HepG2 (cell line): ENCODE measurements around the gene SMYD1. TPM values are rescaled to one million over a fixed set of nuclear protein-coding genes. Genes with fewer than 3 reads are reported as not detected.
A peak's percentile ranks its signal among the peaks of the same experiment; 100 is the strongest.

Experiments used
- ARNT2 ChIP-seq: sonication (generic); formaldehyde crosslinking; IDR thresholded peaks from 2 replicates; pipeline ENCODE4 v1.8.0; 2022; ENCODE audit warnings: mild to moderate bottlenecking, low read depth, missing genetic modification reagents, moderate library complexity
- ATF1 ChIP-seq: IDR thresholded peaks from 2 replicates; pipeline ENCODE4 v1.6.1; 2016; ENCODE audit warnings: mild to moderate bottlenecking, control low read depth
- BRF2 ChIP-seq: sonication (generic); formaldehyde crosslinking; IDR thresholded peaks from 2 replicates; pipeline ENCODE4 v1.8.1; 2022; ENCODE audit warnings: mild to moderate bottlenecking, missing genetic modification reagents
- EEA1 ChIP-seq: sonication (generic); formaldehyde crosslinking; IDR thresholded peaks from 2 replicates; pipeline ENCODE4 v1.5.1; 2020; ENCODE audit warnings: mild to moderate bottlenecking, missing genetic modification reagents, borderline replicate concordance
- HOXA3 ChIP-seq: sonication (generic); formaldehyde crosslinking; IDR thresholded peaks from 2 replicates; pipeline ENCODE4 v1.5.0; 2020; ENCODE audit warnings: missing genetic modification reagents
- HOXA7 ChIP-seq: sonication (generic); formaldehyde crosslinking; IDR thresholded peaks from 2 replicates; pipeline ENCODE4 v1.8.1; 2022; ENCODE audit warnings: mild to moderate bottlenecking, missing genetic modification reagents, moderate library complexity
- IKZF5 ChIP-seq: IDR thresholded peaks from 2 replicates; pipeline ENCODE4 v1.6.1; 2018; ENCODE audit warnings: missing genetic modification reagents, mild to moderate bottlenecking, missing compliant biosample characterization
- IRX3 ChIP-seq: sonication (generic); formaldehyde crosslinking; IDR thresholded peaks from 2 replicates; pipeline ENCODE4 v1.8.1; 2023; ENCODE audit warnings: mild to moderate bottlenecking, low read depth, missing genetic modification reagents, borderline replicate concordance
- MIER2 ChIP-seq: IDR thresholded peaks from 2 replicates; pipeline ENCODE4 v1.6.1; 2016; ENCODE audit warnings: missing biosample characterization, missing genetic modification reagents
- NCOA2 ChIP-seq: sonication (generic); formaldehyde crosslinking; IDR thresholded peaks from 2 replicates; pipeline ENCODE4 v1.8.0; 2022; ENCODE audit warnings: inconsistent platforms
- NFYC ChIP-seq: IDR thresholded peaks from 2 replicates; pipeline ENCODE4 v1.6.1; 2016; ENCODE audit warnings: missing genetic modification reagents, missing compliant biosample characterization
- PCBP2 ChIP-seq: fragments of 200-400 bp; formaldehyde crosslinking; optimal IDR thresholded peaks from 2 replicates; pipeline ENCODE3; 2018; ENCODE audit warnings: low read length, low read depth; ENCODE audit not compliant: poor library complexity, severe bottlenecking
- RAD21 ChIP-seq: fragments of 450-650 bp; formaldehyde crosslinking; IDR thresholded peaks from 2 replicates; pipeline ENCODE4 v1.5.0; 2020; ENCODE audit warnings: mild to moderate bottlenecking
- REPIN1 ChIP-seq: sonication (generic); formaldehyde crosslinking; IDR thresholded peaks from 2 replicates; pipeline ENCODE4 v1.8.0; 2022; ENCODE audit warnings: missing genetic modification reagents, low read depth, mild to moderate bottlenecking, borderline replicate concordance
- SRSF1 ChIP-seq: fragments of 200-400 bp; formaldehyde crosslinking; optimal IDR thresholded peaks from 2 replicates; pipeline ENCODE3; 2017; ENCODE audit warnings: mild to moderate bottlenecking, low read depth, low read length, moderate library complexity
- TIGD3 ChIP-seq: sonication (generic); formaldehyde crosslinking; IDR thresholded peaks from 2 replicates; pipeline ENCODE4 v1.5.1; 2020; ENCODE audit warnings: mild to moderate bottlenecking, missing genetic modification reagents, borderline replicate concordance
- YEATS4 ChIP-seq: sonication (generic); formaldehyde crosslinking; IDR thresholded peaks from 2 replicates; pipeline ENCODE4 v1.4.0; 2020; ENCODE audit warnings: missing genetic modification reagents, borderline replicate concordance
- ZNF180 ChIP-seq: sonication (generic); formaldehyde crosslinking; IDR thresholded peaks from 2 replicates; pipeline ENCODE4 v1.4.0; 2020; ENCODE audit warnings: low read depth, missing genetic modification reagents, borderline replicate concordance
- ZNF224 ChIP-seq: sonication (generic); formaldehyde crosslinking; IDR thresholded peaks from 2 replicates; pipeline ENCODE4 v1.5.0; 2020; ENCODE audit warnings: mild to moderate bottlenecking, missing genetic modification reagents
- ZNF280B ChIP-seq: sonication (generic); formaldehyde crosslinking; IDR thresholded peaks from 2 replicates; pipeline ENCODE4 v1.5.0; 2020; ENCODE audit warnings: missing genetic modification reagents, mild to moderate bottlenecking, borderline replicate concordance
- ZNF34 ChIP-seq: sonication (generic); formaldehyde crosslinking; IDR thresholded peaks from 2 replicates; pipeline ENCODE4 v1.4.0; 2020; ENCODE audit warnings: mild to moderate bottlenecking, missing genetic modification reagents, borderline replicate concordance
- ZNF564 ChIP-seq: sonication (generic); formaldehyde crosslinking; IDR thresholded peaks from 2 replicates; pipeline ENCODE4 v1.8.1; 2023; ENCODE audit warnings: mild to moderate bottlenecking, missing genetic modification reagents
- ZNF713 ChIP-seq: sonication (generic); formaldehyde crosslinking; IDR thresholded peaks from 2 replicates; pipeline ENCODE4 v1.4.0; 2020; ENCODE audit warnings: mild to moderate bottlenecking, missing genetic modification reagents
- ZNF768 ChIP-seq: sonication (generic); formaldehyde crosslinking; IDR thresholded peaks from 2 replicates; pipeline ENCODE4 v1.4.0; 2020; ENCODE audit warnings: missing genetic modification reagents
- ZNF780A ChIP-seq: sonication (generic); formaldehyde crosslinking; IDR thresholded peaks from 2 replicates; pipeline ENCODE4 v1.8.0; 2022; ENCODE audit warnings: mild to moderate bottlenecking, missing genetic modification reagents, moderate library complexity
- polyA plus RNA-seq, 8 experiments: library from polyadenylated mRNA; depleted of rRNA in 3 of 8; stranded (reverse) in 7 of 8; unstranded in 1 of 8; fragments of >200 nt; fragmentation: Illumina TruSeq in 4 of 8; extraction: Trizol in 4 of 8; gene quantifications; 2 replicates each; pipeline versions ENCODE4 v1.2.1 to v1.2.3, GENCODE V29; 2011 to 2016; ENCODE audit warnings: low read depth in 4 of 8, missing spikeins in 1 of 8, mixed read lengths in 1 of 8; ENCODE audit not compliant: insufficient read depth in 1 of 8
- total RNA-seq, 5 experiments: library from RNA; depleted of rRNA; stranded (reverse); fragments of >200 nt; fragmentation: Illumina TruSeq; extraction: Trizol; gene quantifications; 2 replicates each; pipeline ENCODE4 v1.2.3, GENCODE V29; 2016; ENCODE audit warnings: low read depth in 1 of 5

Gene SMYD1
- total and polyA plus RNA-seq, 2 of the 13 experiments (the other 11 are each of a cell fraction or from before 2014, with no cell fraction given): not detected

GRCh38 chr2:88123975-88124917 lies 56.6 kb downstream of the SMYD1 start (continued):
- TF ChIP-seq ZNF280B (CRISPR knock-in tag) (no peak), ATF1 (CRISPR knock-in tag) (no peak), MIER2 (no peak), NFYC (CRISPR knock-in tag) (no peak), PCBP2 (no peak), YEATS4 (CRISPR knock-in tag) (no peak), ZNF224 (CRISPR knock-in tag) (no peak), IKZF5 (no peak), ZNF768 (no peak), HOXA7 (peak; percentile 65; the same call in 1 of the 2 replicates), ZNF780A (CRISPR knock-in tag) (no peak), ZNF180 (CRISPR knock-in tag) (no peak), ZNF713 (CRISPR knock-in tag) (no peak), ZNF564 (CRISPR knock-in tag) (no peak), ARNT2 (CRISPR knock-in tag) (no peak), ZNF34 (CRISPR knock-in tag) (no peak), SRSF1 (peak; percentile 30), RAD21 (no peak), REPIN1 (CRISPR knock-in tag) (no peak), NCOA2 (CRISPR knock-in tag) (no peak), EEA1 (CRISPR knock-in tag) (no peak), HOXA3 (CRISPR knock-in tag) (no peak; the same call in 1 of the 2 replicates), TIGD3 (CRISPR knock-in tag) (0 out of 2 replicates have a peak, but pooled peaks have one; percentile 65), IRX3 (CRISPR knock-in tag) (0 out of 2 replicates have a peak, but pooled peaks have one; percentile 26), BRF2 (CRISPR knock-in tag) (no peak; the same call in 1 of the 2 replicates)
